ENCODE measurements around the gene CACNG8. TPM values are rescaled to one million over a fixed set of nuclear protein-coding genes. Genes with fewer than 3 reads are reported as not detected.

The CACNG8 gene
- total RNA-seq, 4 donors from 2014 or later: under 0.01 TPM; not detected in 3

GRCh38 chr19:53965091-53965490 is 2.4 kb downstream of the CACNG8 start:
- no peak for TF ChIP-seq CTCF (IDR thresholded peaks at IDR 0.05; ENCODE audit: low read depth)

- no peak for TF ChIP-seq CTCF (IDR thresholded peaks at IDR 0.05; ENCODE audit: low read depth)
Measured at GRCh38 chr19:53966931-53967330, 4.2 kb downstream of the CACNG8 start.

- TF ChIP-seq CTCF (IDR thresholded peaks at IDR 0.05; ENCODE audit: low read depth): no peak
Measured at GRCh38 chr19:53969366-53969765, 6.6 kb downstream of the CACNG8 start.

- TF ChIP-seq CTCF (IDR thresholded peaks at IDR 0.05; ENCODE audit: low read depth): no peak
Measured at GRCh38 chr19:53971673-53972072, 8.9 kb downstream of the CACNG8 start.

GRCh38 chr19:53977429-53977990 is 14.8 kb downstream of the CACNG8 start:
- TF ChIP-seq CTCF (IDR thresholded peaks at IDR 0.05; ENCODE audit: low read depth): no peak

- TF ChIP-seq CTCF (IDR thresholded peaks at IDR 0.05; ENCODE audit: low read depth): no peak
Measured at GRCh38 chr19:53977991-53978731, 15.4 kb downstream of the CACNG8 start.

- TF ChIP-seq CTCF (IDR thresholded peaks at IDR 0.05; ENCODE audit: low read depth): no peak
Measured at GRCh38 chr19:53978975-53979801, 16.5 kb downstream of the CACNG8 start.

Measured in subcutaneous adipose tissue (tissue), 4 donors.